Right atrium auricular region (tissue), 2 donors: ENCODE data around the gene TP53I11. TPM values are rescaled to one million over a fixed set of nuclear protein-coding genes. Genes with fewer than 3 reads are reported as not detected.

Experiments
- DNase-seq: peaks from one replicate; pipeline ENCODE4 v3.0.0-alpha.2; 2019; ENCODE audit warnings: low spot score
- H3K27ac ChIP-seq, 2 donors: fragments of 200-600 bp; sonication (generic); 1 replicate in 1 of 2; 2 replicates in 1 of 2; pipeline ENCODE4 v1.5.1; 2016 to 2019
- H3K27me3 ChIP-seq, 2 donors: fragments of 200-600 bp; sonication (generic); one replicate each; pipeline versions ENCODE4 v1.5.1 to v1.6.0; 2017 to 2019
- H3K36me3 ChIP-seq: fragments of 200-600 bp; sonication (generic); one replicate; pipeline ENCODE4 v1.5.1; 2016
- H3K4me1 ChIP-seq, 2 donors: fragments of 200-600 bp; sonication (generic); one replicate each; pipeline versions ENCODE4 v1.5.1 to v1.6.0; 2017 to 2019
- H3K4me3 ChIP-seq, 2 donors: fragments of 200-600 bp; sonication (generic); 1 replicate in 1 of 2; 2 replicates in 1 of 2; pipeline ENCODE4 v1.5.1; 2017 to 2019; ENCODE audit warnings: mild to moderate bottlenecking in 1 of 2, moderate library complexity in 1 of 2
- H3K9me3 ChIP-seq, 2 donors: fragments of 200-600 bp; sonication (generic); one replicate each; pipeline ENCODE4 v1.5.1; 2019
- CTCF ChIP-seq, 2 donors: fragments of 200-600 bp; sonication (generic); IDR thresholded peaks; one replicate each; pipeline ENCODE4 v1.5.1; 2019; ENCODE audit warnings: antibody characterized with exemption in 2 of 2
- total RNA-seq, 2 donors: library from RNA; depleted of rRNA; stranded (reverse); fragments of >200 nt; gene quantifications; one replicate each; pipeline ENCODE4 v1.1.0, GENCODE V29; 2016

TP53I11 gene
- total RNA-seq, 2 donors from 2014 or later: 46.7 to 89.0 TPM

DNA sequence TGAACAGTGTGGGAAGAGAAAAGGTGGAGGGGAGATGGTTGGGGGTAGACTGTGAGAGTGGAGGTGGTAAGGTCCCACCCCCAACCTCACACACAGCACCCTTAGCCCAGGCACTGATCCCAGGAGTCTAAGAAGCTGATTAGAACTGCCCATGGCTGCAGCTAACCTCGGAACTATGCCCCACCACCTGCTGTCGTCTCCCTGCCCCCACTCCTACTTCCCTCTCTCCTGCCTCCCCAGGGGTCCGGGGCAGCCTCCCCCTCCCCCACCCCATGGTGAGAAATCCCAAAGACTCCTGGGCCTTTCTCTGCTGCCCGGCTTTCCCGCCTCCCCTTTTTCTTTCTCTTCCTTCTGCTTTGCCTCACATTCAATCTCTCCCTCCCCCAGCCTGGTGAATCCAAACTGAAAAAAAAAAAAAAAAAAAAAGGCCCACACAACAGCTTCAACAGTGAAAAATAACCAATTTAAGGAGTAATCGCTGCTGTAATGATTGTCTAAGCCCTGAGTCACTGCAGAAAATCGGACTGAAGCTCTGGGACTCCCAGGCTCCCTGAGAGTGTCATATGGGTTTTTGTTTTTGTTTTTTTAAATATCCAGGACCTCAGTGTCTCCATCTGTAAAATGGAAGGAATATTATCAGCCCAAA, 9.6 kb upstream of the TP53I11 start:
- Histone ChIP-seq H3K27ac (no peak overlapping the region), H3K4me3 (no peak overlapping the region), H3K27me3 (no peaks in the 10 kb centered on the region), H3K36me3 (no peaks in the 10 kb centered on the region), H3K9me3 (no peaks in the 10 kb centered on the region), H3K4me1 (peaks cover 0 to 10% of the 10 kb centered on the region in 2 donors)
- no peak for DNase-seq
- no peak for TF ChIP-seq CTCF (IDR thresholded peaks at IDR 0.05)

- no peak for DNase-seq
- Histone ChIP-seq H3K9me3 (no peaks in the 10 kb centered on the region), H3K4me1 (peaks cover 0 to 22% of the 10 kb centered on the region in 2 donors), H3K4me3 (no peak overlapping the region), H3K27me3 (no peaks in the 10 kb centered on the region), H3K27ac (no peak overlapping the region), H3K36me3 (no peaks in the 10 kb centered on the region)
- no peak for TF ChIP-seq CTCF (IDR thresholded peaks at IDR 0.05)
Observed at GRCh38 chr11:44959064-44959463, 8.4 kb upstream of the TP53I11 start.

GRCh38 chr11:44957776-44958564, 7.3 kb upstream of the TP53I11 start:
- no peaks in the 10 kb centered on the region for H3K36me3 ChIP-seq
- no peaks in the 10 kb centered on the region for H3K9me3 ChIP-seq
- no peak for DNase-seq
- peaks cover 0 to 33% of the 10 kb centered on the region in 2 donors for H3K4me1 ChIP-seq
- no peak overlapping the region for H3K4me3 ChIP-seq
- H3K27ac ChIP-seq: no peak overlapping the region
- TF ChIP-seq CTCF (IDR thresholded peaks at IDR 0.05): no peak
- no peaks in the 10 kb centered on the region for H3K27me3 ChIP-seq

- H3K36me3 ChIP-seq: no peaks in the 10 kb centered on the region
- H3K9me3 ChIP-seq: no peaks in the 10 kb centered on the region
- peaks cover 0 to 36% of the 10 kb centered on the region in 2 donors for H3K4me1 ChIP-seq
- no peak overlapping the region for H3K27ac ChIP-seq
- no peaks in the 10 kb centered on the region for H3K27me3 ChIP-seq
- TF ChIP-seq CTCF (IDR thresholded peaks at IDR 0.05): no peak
- H3K4me3 ChIP-seq: no peak overlapping the region
- DNase-seq: no peak
Observed at GRCh38 chr11:44957040-44957515, 6.4 kb upstream of the TP53I11 start.

- Histone ChIP-seq H3K4me3 (no peak overlapping the region), H3K9me3 (no peaks in the 10 kb centered on the region), H3K4me1 (peaks cover 0 to 45% of the 10 kb centered on the region in 2 donors), H3K27ac (peak overlapping the region in 1 of 2 donors; percentile 31), H3K27me3 (no peaks in the 10 kb centered on the region), H3K36me3 (no peaks in the 10 kb centered on the region)
- peak; percentile 81 for DNase-seq
- TF ChIP-seq CTCF (IDR thresholded peaks at IDR 0.05): no peak
Observed at GRCh38 chr11:44955015-44955738, 4.5 kb upstream of the TP53I11 start.
